HG02763 (cell line): ENCODE results near the gene TGM2.

Source experiments
- ATAC-seq: cut with Tn5 transposase; IDR thresholded peaks from one replicate; pipeline ENCODE4 v1.9.1; 2021; ENCODE audit warnings: mild to moderate bottlenecking, moderate library complexity; ENCODE audit not compliant: unreplicated experiment

The TGM2 gene

GRCh38 chr20:38199501-38200390 lies 34.7 kb upstream of the TGM2 start:
- ATAC-seq: no peak

- ATAC-seq: no peak
These were observed 33.3 kb upstream of the TGM2 start for GRCh38 chr20:38198238-38198861.

GRCh38 chr20:38197619-38198018 lies 32.5 kb upstream of the TGM2 start:
- ATAC-seq: no peak

- ATAC-seq: no peak
These were observed 32.1 kb upstream of the TGM2 start for GRCh38 chr20:38197217-38197616.

- no peak for ATAC-seq
These were observed 31.5 kb upstream of the TGM2 start for GRCh38 chr20:38196592-38196991.

- ATAC-seq: no peak
These were observed 31.0 kb upstream of the TGM2 start for GRCh38 chr20:38196076-38196475.

GRCh38 chr20:38195521-38195920 lies 30.5 kb upstream of the TGM2 start:
- no peak for ATAC-seq

GRCh38 chr20:38194971-38195504 lies 30.0 kb upstream of the TGM2 start:
- ATAC-seq: no peak

GRCh38 chr20:38193586-38194105 lies 28.6 kb upstream of the TGM2 start:
- ATAC-seq: no peak

- ATAC-seq: no peak
These were observed 27.3 kb upstream of the TGM2 start for GRCh38 chr20:38192323-38192885.

GRCh38 chr20:38191654-38192053 lies 26.6 kb upstream of the TGM2 start:
- no peak for ATAC-seq

GRCh38 chr20:38190936-38191371 lies 25.9 kb upstream of the TGM2 start:
- ATAC-seq: no peak

GRCh38 chr20:38190166-38190565 lies 25.1 kb upstream of the TGM2 start:
- ATAC-seq: no peak

GRCh38 chr20:38187517-38187916 lies 22.4 kb upstream of the TGM2 start:
- ATAC-seq: no peak

- no peak for ATAC-seq
These were observed 21.7 kb upstream of the TGM2 start for GRCh38 chr20:38186788-38187221.

GRCh38 chr20:38184101-38184500 lies 19.0 kb upstream of the TGM2 start:
- no peak for ATAC-seq

GRCh38 chr20:38181971-38182370 lies 16.9 kb upstream of the TGM2 start:
- no peak for ATAC-seq

- ATAC-seq: peak; percentile 75
These were observed 16.2 kb upstream of the TGM2 start for GRCh38 chr20:38181207-38181801.

- ATAC-seq: no peak
These were observed 15.7 kb upstream of the TGM2 start for GRCh38 chr20:38180781-38181180.

- ATAC-seq: no peak
These were observed 14.8 kb upstream of the TGM2 start for GRCh38 chr20:38179846-38180245.

- no peak for ATAC-seq
These were observed 13.5 kb upstream of the TGM2 start for GRCh38 chr20:38178581-38178980.
